ENCODE measurements around the gene ITM2B.

DNA sequence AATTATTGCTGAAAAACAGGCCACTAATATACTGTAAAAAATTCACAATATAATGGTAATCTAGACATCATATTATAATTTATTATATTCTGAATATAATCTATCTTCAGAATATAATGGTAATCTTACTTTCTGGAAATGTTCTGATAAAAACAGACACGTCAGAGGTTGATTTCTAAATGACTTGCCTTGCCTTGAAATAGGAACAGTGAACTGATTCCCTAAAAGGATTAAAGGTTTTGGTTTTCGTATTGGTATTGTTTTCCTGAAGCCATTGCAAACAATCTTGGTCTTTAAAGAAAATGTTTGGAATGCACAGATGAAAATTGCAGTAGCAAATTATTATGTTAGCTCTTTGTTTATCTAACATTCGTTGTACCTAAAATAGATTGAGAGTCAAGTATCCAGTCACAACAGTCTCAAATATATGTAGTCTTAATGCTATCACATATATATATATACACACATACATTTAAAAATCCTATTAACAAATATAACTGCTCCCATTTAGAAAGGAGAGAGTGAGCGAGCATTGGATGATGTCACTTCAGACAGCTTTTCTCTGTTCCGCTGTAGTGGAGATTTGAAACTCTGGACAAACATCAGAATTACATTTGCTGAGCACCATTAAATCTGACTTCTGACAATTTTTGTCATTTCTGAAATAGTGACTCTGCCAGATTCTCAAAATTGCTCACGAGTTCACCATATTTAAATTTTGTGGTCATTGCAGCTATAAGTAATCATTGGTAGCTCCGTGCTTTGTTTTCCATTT is 1.7 kb downstream of the ITM2B start:
- TF ChIP-seq, protein P1, sequence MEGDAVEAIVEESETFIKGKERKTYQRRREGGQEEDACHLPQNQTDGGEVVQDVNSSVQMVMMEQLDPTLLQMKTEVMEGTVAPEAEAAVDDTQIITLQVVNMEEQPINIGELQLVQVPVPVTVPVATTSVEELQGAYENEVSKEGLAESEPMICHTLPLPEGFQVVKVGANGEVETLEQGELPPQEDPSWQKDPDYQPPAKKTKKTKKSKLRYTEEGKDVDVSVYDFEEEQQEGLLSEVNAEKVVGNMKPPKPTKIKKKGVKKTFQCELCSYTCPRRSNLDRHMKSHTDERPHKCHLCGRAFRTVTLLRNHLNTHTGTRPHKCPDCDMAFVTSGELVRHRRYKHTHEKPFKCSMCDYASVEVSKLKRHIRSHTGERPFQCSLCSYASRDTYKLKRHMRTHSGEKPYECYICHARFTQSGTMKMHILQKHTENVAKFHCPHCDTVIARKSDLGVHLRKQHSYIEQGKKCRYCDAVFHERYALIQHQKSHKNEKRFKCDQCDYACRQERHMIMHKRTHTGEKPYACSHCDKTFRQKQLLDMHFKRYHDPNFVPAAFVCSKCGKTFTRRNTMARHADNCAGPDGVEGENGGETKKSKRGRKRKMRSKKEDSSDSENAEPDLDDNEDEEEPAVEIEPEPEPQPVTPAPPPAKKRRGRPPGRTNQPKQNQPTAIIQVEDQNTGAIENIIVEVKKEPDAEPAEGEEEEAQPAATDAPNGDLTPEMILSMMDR (IDR thresholded peaks at IDR 0.05), result no peak
- TF ChIP-seq POLR2A (IDR thresholded peaks at IDR 0.05; ENCODE audit: low read depth) (no peak), POLR2AphosphoS5 (IDR thresholded peaks at IDR 0.05) (no peak)
